GM18861 (cell line): ENCODE data around the gene DIS3L.
A peak's percentile ranks its signal among the peaks of the same experiment; 100 is the strongest.
"Not testable (repeated sequence)": the region's sequence is repeated elsewhere in the genome, so short reads cannot be mapped to it uniquely, and the experiment has no call there.

ENCODE experiments used
- ATAC-seq: cut with Tn5 transposase; IDR thresholded peaks from one replicate; pipeline ENCODE4 v1.9.1; 2021; ENCODE audit not compliant: unreplicated experiment

Gene DIS3L

GRCh38 chr15:66293419-66294156 is at the start of gene DIS3L:
Gene DIS3L, plus strand, starts transcription at chr15:66293568. Its CDS starts 29 bp downstream, at chr15:66293597.
- ATAC-seq, result peak; percentile 42

- ATAC-seq, result not testable (repeated sequence)
Measured at GRCh38 chr15:66245832-66246231, 47.5 kb upstream of the DIS3L start.

GRCh38 chr15:66246937-66247336 is 46.4 kb upstream of the DIS3L start:
- ATAC-seq, result no peak

- ATAC-seq, result no peak
Measured at GRCh38 chr15:66249605-66250174, 43.7 kb upstream of the DIS3L start.

GRCh38 chr15:66251065-66251789 is 42.1 kb upstream of the DIS3L start:
- ATAC-seq, result no peak

- ATAC-seq, result no peak
Measured at GRCh38 chr15:66251790-66252684, 41.3 kb upstream of the DIS3L start.

- ATAC-seq, result no peak
Measured at GRCh38 chr15:66252685-66253417, 40.5 kb upstream of the DIS3L start.

- ATAC-seq, result no peak
Measured at GRCh38 chr15:66253418-66254088, 39.8 kb upstream of the DIS3L start, which contains the start of gene MEGF11. Gene MEGF11, minus strand, starts transcription at chr15:66253750. Its CDS starts 125,347 bp downstream, at chr15:66128403.

- no peak for ATAC-seq
Measured at GRCh38 chr15:66254089-66254950, 39.0 kb upstream of the DIS3L start.

GRCh38 chr15:66254951-66255676 is 38.3 kb upstream of the DIS3L start:
- ATAC-seq, result no peak

- no peak for ATAC-seq
Measured at GRCh38 chr15:66256692-66257091, 36.7 kb upstream of the DIS3L start.

- no peak for ATAC-seq
Measured at GRCh38 chr15:66261056-66261455, 32.3 kb upstream of the DIS3L start.

GRCh38 chr15:66262837-66263236 is 30.5 kb upstream of the DIS3L start:
- not testable (repeated sequence) for ATAC-seq

GRCh38 chr15:66264859-66265513 is 28.4 kb upstream of the DIS3L start:
- no peak for ATAC-seq

- no peak for ATAC-seq
Measured at GRCh38 chr15:66269326-66270090, 23.9 kb upstream of the DIS3L start.

GRCh38 chr15:66270932-66271331 is 22.4 kb upstream of the DIS3L start:
- ATAC-seq, result no peak

- no peak for ATAC-seq
Measured at GRCh38 chr15:66275352-66275751, 18.0 kb upstream of the DIS3L start.
